ENCODE data around the gene HOXA4.

Gene HOXA4

DNA sequence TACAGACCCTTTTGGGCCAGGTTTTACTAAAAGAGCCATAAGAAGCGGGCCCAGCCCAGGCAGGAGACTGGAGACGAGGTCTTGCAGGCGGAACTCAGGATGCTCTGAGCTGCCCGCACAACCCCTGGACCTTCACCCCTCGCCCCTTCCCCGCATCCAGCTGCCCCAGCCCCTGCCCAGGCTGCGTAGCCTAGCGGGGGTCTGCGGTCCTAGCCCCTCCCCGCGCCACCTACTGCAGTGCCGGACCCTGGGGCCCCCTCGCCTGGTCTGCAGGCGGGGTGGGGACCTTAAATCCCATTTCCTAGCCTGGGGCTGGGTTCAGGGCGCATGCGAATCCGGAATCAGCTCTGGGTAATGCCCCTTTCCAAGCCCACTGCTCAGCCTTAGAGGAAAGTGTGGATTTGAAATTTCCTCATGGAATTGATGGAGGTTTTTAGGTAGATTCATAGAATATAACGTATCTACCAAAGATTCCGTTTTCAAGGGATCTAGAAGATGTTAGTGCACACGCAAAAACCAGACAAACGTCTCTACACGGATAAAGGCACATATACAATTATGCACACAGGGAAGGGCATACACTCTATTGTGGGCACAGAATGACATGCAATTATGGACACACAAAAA lies 22.4 kb upstream of the HOXA4 start:
- TF ChIP-seq, protein P1, sequence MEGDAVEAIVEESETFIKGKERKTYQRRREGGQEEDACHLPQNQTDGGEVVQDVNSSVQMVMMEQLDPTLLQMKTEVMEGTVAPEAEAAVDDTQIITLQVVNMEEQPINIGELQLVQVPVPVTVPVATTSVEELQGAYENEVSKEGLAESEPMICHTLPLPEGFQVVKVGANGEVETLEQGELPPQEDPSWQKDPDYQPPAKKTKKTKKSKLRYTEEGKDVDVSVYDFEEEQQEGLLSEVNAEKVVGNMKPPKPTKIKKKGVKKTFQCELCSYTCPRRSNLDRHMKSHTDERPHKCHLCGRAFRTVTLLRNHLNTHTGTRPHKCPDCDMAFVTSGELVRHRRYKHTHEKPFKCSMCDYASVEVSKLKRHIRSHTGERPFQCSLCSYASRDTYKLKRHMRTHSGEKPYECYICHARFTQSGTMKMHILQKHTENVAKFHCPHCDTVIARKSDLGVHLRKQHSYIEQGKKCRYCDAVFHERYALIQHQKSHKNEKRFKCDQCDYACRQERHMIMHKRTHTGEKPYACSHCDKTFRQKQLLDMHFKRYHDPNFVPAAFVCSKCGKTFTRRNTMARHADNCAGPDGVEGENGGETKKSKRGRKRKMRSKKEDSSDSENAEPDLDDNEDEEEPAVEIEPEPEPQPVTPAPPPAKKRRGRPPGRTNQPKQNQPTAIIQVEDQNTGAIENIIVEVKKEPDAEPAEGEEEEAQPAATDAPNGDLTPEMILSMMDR (IDR thresholded peaks at IDR 0.05; ENCODE audit: low read depth, low read length, poor library complexity, severe bottlenecking) = no peak
- no peak for TF ChIP-seq EZH2phosphoT487 (IDR thresholded peaks at IDR 0.05; ENCODE audit: borderline replicate concordance, low read length)
- H3K9me2 ChIP-seq (replicated peaks; ENCODE audit: control insufficient read depth, low read length) = no peaks in the 10 kb centered on the region
- no peaks in the 10 kb centered on the region for H3K79me2 ChIP-seq (ENCODE audit: control insufficient read depth, low read length)
- H3K4me3 ChIP-seq (ENCODE audit: low read length) = no peak overlapping the region
- H3K4me1 ChIP-seq (ENCODE audit: control insufficient read depth, low read length) = peaks cover 43% of the 10 kb centered on the region
- H4K20me1 ChIP-seq (ENCODE audit: control insufficient read depth, insufficient read depth, low read depth, low read length) = no peaks in the 10 kb centered on the region
- peaks cover 71% of the 10 kb centered on the region for H3K27me3 ChIP-seq (ENCODE audit: control insufficient read depth, low read length)
- no peaks in the 10 kb centered on the region for H3F3A ChIP-seq (ENCODE audit: control insufficient read depth, insufficient read depth)
- peak overlapping the region; percentile 94; the same call in 1 of the 2 replicates for H3K4me2 ChIP-seq (ENCODE audit: low read length)
- H3K27ac ChIP-seq (ENCODE audit: low read depth, low read length) = no peak overlapping the region
- H3K36me3 ChIP-seq (ENCODE audit: control insufficient read depth, low read length) = no peaks in the 10 kb centered on the region
- no peaks in the 10 kb centered on the region for H3K9me3 ChIP-seq (ENCODE audit: control insufficient read depth, insufficient read depth, low read length)

DNA sequence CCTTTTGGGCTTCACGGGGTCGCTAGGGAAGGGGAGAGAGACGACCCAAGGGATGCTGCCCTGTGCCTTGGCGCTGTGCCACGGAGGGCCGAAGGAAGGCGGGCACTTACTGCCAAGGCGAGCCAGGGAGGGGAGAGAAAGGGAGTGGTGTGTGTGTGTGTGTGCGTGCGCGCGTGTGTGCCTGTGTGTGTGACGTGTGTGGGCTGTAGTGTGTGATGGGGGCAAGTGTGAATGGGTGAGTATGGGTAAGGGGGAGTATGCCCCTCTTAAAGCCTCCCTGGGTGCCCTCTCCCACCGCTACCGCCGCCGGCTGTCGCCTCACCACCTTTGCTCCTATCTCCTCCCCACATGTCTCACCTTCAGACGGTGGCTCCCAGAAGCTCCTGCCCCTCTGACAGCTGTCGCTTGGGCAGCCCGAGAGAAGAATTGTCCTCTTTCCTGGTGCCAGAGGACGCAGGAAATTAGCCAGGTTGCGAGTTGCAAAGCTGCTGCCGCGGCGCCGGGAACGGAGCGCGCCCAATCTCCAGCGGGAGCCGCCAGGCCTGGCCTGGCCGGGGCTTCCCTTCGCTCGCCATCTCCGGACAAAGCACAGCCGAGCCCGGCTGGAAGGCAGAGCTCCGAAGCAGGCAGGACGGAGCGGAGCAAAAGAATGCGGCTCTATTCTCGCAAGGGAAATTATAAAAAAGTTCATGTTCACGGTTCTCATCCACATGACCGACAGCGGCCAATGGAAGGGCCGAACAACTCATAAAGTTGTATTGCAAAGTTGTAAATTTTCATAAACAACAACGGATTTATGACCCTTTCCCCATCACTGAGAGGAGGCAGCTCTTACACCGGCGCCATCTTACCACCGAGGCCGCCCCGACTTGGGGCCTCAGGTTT lies 21.6 kb upstream of the HOXA4 start, which contains the start of gene HOXA3:
Gene HOXA3, minus strand, starts transcription at position 653 of the 885 bp plus-strand sequence. CDS start 41,943 bp downstream, outside the sequence.
- Histone ChIP-seq H3K9me2 (replicated peaks; ENCODE audit: control insufficient read depth, low read length) (no peaks in the 10 kb centered on the region), H3K9me3 (ENCODE audit: control insufficient read depth, insufficient read depth, low read length) (no peaks in the 10 kb centered on the region), H3K4me3 (ENCODE audit: low read length) (peak within 1 kb of the TSS; percentile 77), H3K27ac (ENCODE audit: low read depth, low read length) (no peak within 1 kb of the TSS), H3K4me2 (ENCODE audit: low read length) (peak within 1 kb of the TSS; percentile 94), H4K20me1 (ENCODE audit: control insufficient read depth, insufficient read depth, low read depth, low read length) (no peaks in the 10 kb centered on the region), H3K79me2 (ENCODE audit: control insufficient read depth, low read length) (no peaks in the 10 kb centered on the region), H3F3A (ENCODE audit: control insufficient read depth, insufficient read depth) (no peaks in the 10 kb centered on the region), H3K36me3 (ENCODE audit: control insufficient read depth, low read length) (no peaks in the 10 kb centered on the region), H3K4me1 (ENCODE audit: control insufficient read depth, low read length) (peaks cover 50% of the 10 kb centered on the region), H3K27me3 (ENCODE audit: control insufficient read depth, low read length) (peaks cover 70% of the 10 kb centered on the region)
- peak; percentile 58 for TF ChIP-seq EZH2phosphoT487 (IDR thresholded peaks at IDR 0.05; ENCODE audit: borderline replicate concordance, low read length)
- TF ChIP-seq, protein P1 (IDR thresholded peaks at IDR 0.05; ENCODE audit: low read depth, low read length, poor library complexity, severe bottlenecking) = no peak

DNA sequence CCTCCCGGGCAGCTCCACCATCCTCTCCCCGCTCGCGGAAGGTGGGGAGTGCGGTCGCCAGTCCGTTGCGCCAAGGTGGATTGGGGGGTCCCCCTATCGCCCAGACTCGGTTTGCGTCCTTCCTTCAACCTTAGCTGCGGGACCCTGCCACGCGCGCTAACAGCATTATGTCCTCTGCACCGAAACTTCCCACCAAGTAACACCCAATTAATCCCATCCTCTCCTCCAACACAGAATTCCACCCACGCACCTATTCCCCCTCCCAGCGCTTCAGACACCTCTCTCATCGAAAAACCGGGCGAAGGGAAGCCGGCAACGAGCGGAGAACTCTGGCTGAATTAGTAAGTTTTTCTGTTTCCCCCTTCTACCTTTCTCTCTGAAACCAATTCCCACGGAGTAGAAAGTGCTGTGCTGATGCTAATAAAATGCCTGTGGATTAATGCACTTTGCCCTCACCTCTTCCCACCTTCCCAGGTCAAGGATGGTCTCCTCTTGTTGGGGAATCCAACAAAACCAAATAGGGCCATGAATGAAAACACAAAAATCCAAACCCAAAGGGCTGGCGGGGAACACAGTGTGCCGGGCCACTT lies 20.9 kb upstream of the HOXA4 start:
- peaks cover 51% of the 10 kb centered on the region for H3K4me1 ChIP-seq (ENCODE audit: control insufficient read depth, low read length)
- H3F3A ChIP-seq (ENCODE audit: control insufficient read depth, insufficient read depth) = no peaks in the 10 kb centered on the region
- H3K9me2 ChIP-seq (replicated peaks; ENCODE audit: control insufficient read depth, low read length) = no peaks in the 10 kb centered on the region
- peaks cover 74% of the 10 kb centered on the region for H3K27me3 ChIP-seq (ENCODE audit: control insufficient read depth, low read length)
- no peak overlapping the region for H3K27ac ChIP-seq (ENCODE audit: low read depth, low read length)
- H4K20me1 ChIP-seq (ENCODE audit: control insufficient read depth, insufficient read depth, low read depth, low read length) = no peaks in the 10 kb centered on the region
- no peaks in the 10 kb centered on the region for H3K79me2 ChIP-seq (ENCODE audit: control insufficient read depth, low read length)
- no peaks in the 10 kb centered on the region for H3K36me3 ChIP-seq (ENCODE audit: control insufficient read depth, low read length)
- H3K9me3 ChIP-seq (ENCODE audit: control insufficient read depth, insufficient read depth, low read length) = no peaks in the 10 kb centered on the region
- H3K4me3 ChIP-seq (ENCODE audit: low read length) = peak overlapping the region; percentile 77
- peak overlapping the region; percentile 94 for H3K4me2 ChIP-seq (ENCODE audit: low read length)
- TF ChIP-seq EZH2phosphoT487 (IDR thresholded peaks at IDR 0.05; ENCODE audit: borderline replicate concordance, low read length) = peak; percentile 83; the same call in 1 of the 2 replicates
- TF ChIP-seq, protein P1 (IDR thresholded peaks at IDR 0.05; ENCODE audit: low read depth, low read length, poor library complexity, severe bottlenecking) = no peak

Data from DOHH2 (cell line).